ENCODE results near the gene MYO1D. TPM values are rescaled to one million over a fixed set of nuclear protein-coding genes. Genes with fewer than 3 reads are reported as not detected.

MYO1D gene
- total and polyA plus RNA-seq, 2 donors (not counting 1 experiment from before 2014, with no cell fraction given) = 5.4 to 26.7 TPM

DNA sequence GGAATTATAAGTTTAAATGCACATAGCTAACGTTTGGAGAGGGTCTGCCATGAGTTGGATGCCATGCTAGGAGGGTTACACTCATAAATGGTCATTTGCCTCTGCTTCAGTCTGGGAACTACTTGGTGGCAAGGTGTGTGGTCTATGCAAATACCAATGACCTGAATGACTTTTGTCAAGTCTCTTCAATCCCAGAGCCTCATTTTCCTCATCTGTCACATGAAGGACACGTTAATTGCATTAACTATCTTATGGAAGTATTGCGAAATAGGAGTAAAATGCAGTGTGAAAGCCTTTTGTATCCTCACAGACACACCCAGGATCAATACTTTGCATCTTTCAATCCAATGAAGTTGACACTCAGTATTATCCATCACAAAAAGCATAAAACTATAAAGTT, 327.4 kb downstream of the MYO1D start:
- DNase-seq (no peak), ATAC-seq (ENCODE audit: low read depth) (no peak)
- no peak overlapping the region for H3K4me3 Mint-ChIP-seq
- H3K9me3 Mint-ChIP-seq (ENCODE audit: insufficient read depth) = no peaks in the 10 kb centered on the region
- Histone ChIP-seq H3K9me3 (ENCODE audit: control extremely low read depth in 1 of 3, control insufficient read depth in 2 of 3, insufficient read depth in 1 of 3, low read length in 2 of 3) (no peaks in the 10 kb centered on the region), H3K4me2 (replicated peaks; ENCODE audit: low read depth, low read length, poor library complexity, severe bottlenecking) (no peak overlapping the region), H3K27me3 (replicated peaks in 1 of 4; ENCODE audit: control extremely low read depth in 1 of 4, control insufficient read depth in 3 of 4, insufficient read depth in 4 of 4, low read length in 3 of 4) (no peaks in the 10 kb centered on the region), H2AFZ (ENCODE audit: insufficient read depth, low read depth, low read length, poor library complexity, severe bottlenecking) (no peak overlapping the region), H3K27ac (ENCODE audit: low read length in 2 of 2) (no peak overlapping the region), H3K36me3 (replicated peaks in 1 of 2; ENCODE audit: control extremely low read depth in 1 of 2, control insufficient read depth in 1 of 2, extremely low read depth in 1 of 2, insufficient read depth in 2 of 2, low read length in 1 of 2) (no peaks in the 10 kb centered on the region), H4K20me1 (ENCODE audit: control insufficient read depth, insufficient read depth, low read length, poor library complexity, severe bottlenecking) (no peaks in the 10 kb centered on the region), H3K9ac (ENCODE audit: low read length) (no peak overlapping the region), H3K4me1 (ENCODE audit: control insufficient read depth in 2 of 2, insufficient read depth in 2 of 2, low read length in 2 of 2) (peaks cover 15 to 16% of the 10 kb centered on the region in 2 donors), H3K79me2 (ENCODE audit: control insufficient read depth, insufficient read depth, low read length) (no peaks in the 10 kb centered on the region), H3K4me3 (ENCODE audit: control extremely low read depth in 1 of 5, extremely low read depth in 1 of 5, insufficient read depth in 1 of 5, low read depth in 2 of 5, low read length in 4 of 5) (no peak overlapping the region)
- ChIA-PET CTCF (interaction anchor here (1.8 kb wide), 1 partner anchor 65 kb away, joined by 8 read pairs; no protein-coding TSS in a partner anchor), POLR2A (no interaction called here)
- intact Hi-C loops (cut with micrococcal nuclease) = no loop called here
- 60% methylated on average over 1 of the region's 3 CpGs for WGBS (ENCODE audit: insufficient coverage)
- TF ChIP-seq, protein P1, sequence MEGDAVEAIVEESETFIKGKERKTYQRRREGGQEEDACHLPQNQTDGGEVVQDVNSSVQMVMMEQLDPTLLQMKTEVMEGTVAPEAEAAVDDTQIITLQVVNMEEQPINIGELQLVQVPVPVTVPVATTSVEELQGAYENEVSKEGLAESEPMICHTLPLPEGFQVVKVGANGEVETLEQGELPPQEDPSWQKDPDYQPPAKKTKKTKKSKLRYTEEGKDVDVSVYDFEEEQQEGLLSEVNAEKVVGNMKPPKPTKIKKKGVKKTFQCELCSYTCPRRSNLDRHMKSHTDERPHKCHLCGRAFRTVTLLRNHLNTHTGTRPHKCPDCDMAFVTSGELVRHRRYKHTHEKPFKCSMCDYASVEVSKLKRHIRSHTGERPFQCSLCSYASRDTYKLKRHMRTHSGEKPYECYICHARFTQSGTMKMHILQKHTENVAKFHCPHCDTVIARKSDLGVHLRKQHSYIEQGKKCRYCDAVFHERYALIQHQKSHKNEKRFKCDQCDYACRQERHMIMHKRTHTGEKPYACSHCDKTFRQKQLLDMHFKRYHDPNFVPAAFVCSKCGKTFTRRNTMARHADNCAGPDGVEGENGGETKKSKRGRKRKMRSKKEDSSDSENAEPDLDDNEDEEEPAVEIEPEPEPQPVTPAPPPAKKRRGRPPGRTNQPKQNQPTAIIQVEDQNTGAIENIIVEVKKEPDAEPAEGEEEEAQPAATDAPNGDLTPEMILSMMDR (IDR thresholded peaks at IDR 0.05) = no peak
- no peak for TF ChIP-seq EZH2 (IDR thresholded peaks at IDR 0.05; ENCODE audit: borderline replicate concordance, insufficient read depth, low read depth, low read length, poor library complexity, severe bottlenecking)
- H3K27me3 Mint-ChIP-seq = no peaks in the 10 kb centered on the region
- no peak overlapping the region for H3K27ac Mint-ChIP-seq
- peaks cover 23% of the 10 kb centered on the region for H3K4me1 Mint-ChIP-seq

DNA sequence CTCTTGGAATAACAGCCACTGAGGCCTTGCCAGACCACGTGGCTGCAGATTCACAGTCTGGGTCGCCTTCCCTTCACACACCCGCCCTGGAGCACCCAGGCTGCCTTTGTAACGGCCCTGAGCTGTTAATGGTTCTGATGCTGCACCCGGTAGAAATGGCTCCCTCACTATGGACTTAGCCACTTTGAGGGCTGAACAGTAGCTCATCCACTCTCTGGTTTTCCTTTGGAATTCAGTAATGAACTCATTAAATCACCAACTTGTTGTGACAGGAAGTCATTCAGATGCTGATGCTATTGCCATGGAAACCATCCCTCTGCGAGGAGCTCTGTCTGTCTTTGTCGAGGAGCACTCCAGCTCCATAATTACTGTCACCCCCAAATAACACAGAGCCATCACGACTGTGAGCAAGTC, 330.9 kb downstream of the MYO1D start:
- Mint-ChIP-seq H3K27me3 (no peaks in the 10 kb centered on the region), H3K4me3 (no peak overlapping the region), H3K27ac (no peak overlapping the region), H3K9me3 (ENCODE audit: insufficient read depth) (no peaks in the 10 kb centered on the region), H3K4me1 (peaks cover 2% of the 10 kb centered on the region)
- TF ChIP-seq, protein P1 (IDR thresholded peaks at IDR 0.05) = no peak
- no peak for TF ChIP-seq EZH2 (IDR thresholded peaks at IDR 0.05; ENCODE audit: borderline replicate concordance, insufficient read depth, low read depth, low read length, poor library complexity, severe bottlenecking)
- Histone ChIP-seq H4K20me1 (ENCODE audit: control insufficient read depth, insufficient read depth, low read length, poor library complexity, severe bottlenecking) (no peaks in the 10 kb centered on the region), H3K27me3 (replicated peaks in 1 of 4; ENCODE audit: control extremely low read depth in 1 of 4, control insufficient read depth in 3 of 4, insufficient read depth in 4 of 4, low read length in 3 of 4) (no peaks in the 10 kb centered on the region), H3K27ac (ENCODE audit: low read length in 2 of 2) (no peak overlapping the region), H3K4me2 (replicated peaks; ENCODE audit: low read depth, low read length, poor library complexity, severe bottlenecking) (no peak overlapping the region), H3K4me1 (ENCODE audit: control insufficient read depth in 2 of 2, insufficient read depth in 2 of 2, low read length in 2 of 2) (peaks cover 2% of the 10 kb centered on the region in 2 donors), H3K79me2 (ENCODE audit: control insufficient read depth, insufficient read depth, low read length) (no peaks in the 10 kb centered on the region), H3K36me3 (replicated peaks in 1 of 2; ENCODE audit: control extremely low read depth in 1 of 2, control insufficient read depth in 1 of 2, extremely low read depth in 1 of 2, insufficient read depth in 2 of 2, low read length in 1 of 2) (no peaks in the 10 kb centered on the region), H3K9me3 (ENCODE audit: control extremely low read depth in 1 of 3, control insufficient read depth in 2 of 3, insufficient read depth in 1 of 3, low read length in 2 of 3) (no peaks in the 10 kb centered on the region), H3K4me3 (ENCODE audit: control extremely low read depth in 1 of 5, extremely low read depth in 1 of 5, insufficient read depth in 1 of 5, low read depth in 2 of 5, low read length in 4 of 5) (no peak overlapping the region), H2AFZ (ENCODE audit: insufficient read depth, low read depth, low read length, poor library complexity, severe bottlenecking) (no peak overlapping the region), H3K9ac (ENCODE audit: low read length) (no peak overlapping the region)
- ATAC-seq (ENCODE audit: low read depth) (no peak), DNase-seq (no peak)
- 62% methylated on average over 3 of the region's 8 CpGs for WGBS (ENCODE audit: insufficient coverage)
- ChIA-PET CTCF (interaction anchor here (0.6 kb wide), 1 partner anchor 31 kb away, joined by 4 read pairs; no protein-coding TSS in a partner anchor), POLR2A (no interaction called here)
- intact Hi-C loops (cut with micrococcal nuclease) = no loop called here
